AG09319 (cell line): ENCODE measurements around the gene CNTN2.

Experiments
- DNase-seq: peaks from one replicate; pipeline ENCODE4 v3.0.0-alpha.2; 2010; ENCODE audit warnings: low read depth; ENCODE audit errors: extremely low read depth
- TF ChIP-seq, protein P1 (sequence below): IDR thresholded peaks from 2 replicates; pipeline ENCODE4 v1.5.1; 2011; ENCODE audit warnings: low read depth, mild to moderate bottlenecking, inconsistent platforms, low read length, moderate library complexity

The CNTN2 gene

DNA sequence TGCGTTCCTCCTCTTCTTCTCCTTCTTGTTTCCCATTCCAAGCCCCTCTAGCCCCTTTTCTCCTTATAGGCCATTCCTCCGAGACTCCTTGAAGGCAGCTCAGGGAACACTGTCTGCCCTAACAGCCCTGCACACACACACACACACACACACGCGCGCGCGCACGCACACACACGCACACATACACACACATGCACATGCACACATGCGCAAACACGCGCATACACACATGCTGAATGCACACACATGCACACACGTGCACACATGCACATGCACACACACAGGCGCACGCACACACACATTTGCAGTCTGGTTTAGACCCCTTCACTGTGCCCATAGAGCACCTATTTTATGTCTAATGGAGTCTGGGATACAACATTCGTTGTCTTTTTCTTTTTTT lies 17.8 kb upstream of the CNTN2 start:
- TF ChIP-seq, protein P1, sequence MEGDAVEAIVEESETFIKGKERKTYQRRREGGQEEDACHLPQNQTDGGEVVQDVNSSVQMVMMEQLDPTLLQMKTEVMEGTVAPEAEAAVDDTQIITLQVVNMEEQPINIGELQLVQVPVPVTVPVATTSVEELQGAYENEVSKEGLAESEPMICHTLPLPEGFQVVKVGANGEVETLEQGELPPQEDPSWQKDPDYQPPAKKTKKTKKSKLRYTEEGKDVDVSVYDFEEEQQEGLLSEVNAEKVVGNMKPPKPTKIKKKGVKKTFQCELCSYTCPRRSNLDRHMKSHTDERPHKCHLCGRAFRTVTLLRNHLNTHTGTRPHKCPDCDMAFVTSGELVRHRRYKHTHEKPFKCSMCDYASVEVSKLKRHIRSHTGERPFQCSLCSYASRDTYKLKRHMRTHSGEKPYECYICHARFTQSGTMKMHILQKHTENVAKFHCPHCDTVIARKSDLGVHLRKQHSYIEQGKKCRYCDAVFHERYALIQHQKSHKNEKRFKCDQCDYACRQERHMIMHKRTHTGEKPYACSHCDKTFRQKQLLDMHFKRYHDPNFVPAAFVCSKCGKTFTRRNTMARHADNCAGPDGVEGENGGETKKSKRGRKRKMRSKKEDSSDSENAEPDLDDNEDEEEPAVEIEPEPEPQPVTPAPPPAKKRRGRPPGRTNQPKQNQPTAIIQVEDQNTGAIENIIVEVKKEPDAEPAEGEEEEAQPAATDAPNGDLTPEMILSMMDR: no peak

DNA sequence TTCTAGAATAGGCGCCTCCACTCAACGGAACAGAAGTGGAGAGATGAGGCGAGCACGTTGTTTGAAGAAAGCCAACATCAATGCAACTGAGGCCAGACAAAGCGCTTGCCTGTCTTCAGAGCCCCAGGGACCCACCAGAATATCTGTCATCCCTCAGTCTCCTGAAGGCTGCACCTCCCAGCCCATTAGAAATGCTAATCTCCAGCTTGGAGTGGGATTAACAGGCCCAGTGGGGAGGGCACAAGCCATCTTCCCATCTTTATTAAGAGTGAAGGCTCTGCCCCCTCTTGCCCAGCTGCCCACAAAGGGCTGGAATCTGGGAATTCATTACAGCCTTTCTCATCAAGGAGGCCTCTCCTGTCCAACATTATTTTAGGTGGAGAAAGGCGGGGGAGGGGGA lies 16.8 kb upstream of the CNTN2 start:
- DNase-seq: no peak
- TF ChIP-seq, protein P1: no peak

More for the DNA sequence above, 17.8 kb upstream of the CNTN2 start:
- DNase-seq: no peak

DNA sequence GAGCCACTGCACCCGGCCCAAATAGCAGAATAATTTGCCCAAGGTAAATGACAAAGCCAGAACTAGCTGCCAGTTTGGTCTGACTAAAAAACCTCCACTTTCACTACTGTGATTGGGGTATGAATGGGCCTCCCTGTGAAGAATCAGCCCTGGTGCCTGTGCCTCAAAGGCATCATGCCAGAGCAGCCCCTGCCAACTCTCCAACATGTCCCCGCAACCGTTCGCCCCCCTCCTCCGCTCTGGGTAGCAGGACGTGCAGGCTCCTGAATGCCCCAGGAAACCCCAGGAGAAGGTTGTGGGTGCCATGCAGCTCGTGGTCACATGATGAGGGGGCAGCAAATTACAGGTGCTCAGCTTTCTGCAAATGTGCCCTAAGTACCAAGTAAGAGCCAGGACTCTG lies 14.6 kb upstream of the CNTN2 start:
- TF ChIP-seq, protein P1: no peak
- DNase-seq: no peak

DNA sequence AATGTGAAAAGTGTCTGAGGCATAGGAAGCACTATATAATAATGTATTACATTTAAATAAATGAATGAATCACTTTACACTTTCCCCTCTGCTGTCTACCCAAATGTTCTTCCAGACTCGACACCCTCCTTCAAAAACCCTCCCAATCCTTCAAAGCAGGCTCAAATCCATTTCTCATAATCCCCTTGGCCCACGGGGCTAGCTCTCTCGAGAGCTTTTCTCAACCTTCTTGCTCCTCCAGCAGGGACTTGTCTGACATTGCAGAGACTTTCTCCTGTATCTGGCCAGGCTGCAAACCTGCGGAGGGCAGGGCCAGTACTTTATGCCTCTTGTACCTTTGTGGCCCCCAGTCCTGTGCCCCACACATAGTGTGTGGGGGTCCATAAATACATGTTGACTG lies 14.1 kb upstream of the CNTN2 start:
- TF ChIP-seq, protein P1: no peak
- no peak for DNase-seq

DNA sequence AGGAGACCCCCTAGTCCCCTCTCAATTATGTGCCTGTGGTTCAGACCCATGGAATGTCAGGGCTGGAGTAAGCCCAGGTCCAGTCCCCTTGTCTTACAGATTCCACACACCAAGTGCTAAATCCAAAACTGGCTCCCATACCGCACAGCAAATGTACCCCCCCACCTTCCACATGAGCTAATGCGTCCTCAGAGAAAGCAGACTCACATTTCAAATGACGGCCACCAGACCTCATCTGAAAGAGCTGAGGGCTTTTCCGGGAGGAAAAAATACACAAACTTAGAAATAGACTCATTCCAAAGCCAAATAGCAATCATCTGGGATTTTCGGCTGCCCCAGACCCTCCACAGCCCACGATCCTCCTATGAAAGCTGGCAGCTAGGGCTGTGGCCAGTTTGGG lies 12.8 kb upstream of the CNTN2 start:
- TF ChIP-seq, protein P1: no peak
- DNase-seq: no peak

DNA sequence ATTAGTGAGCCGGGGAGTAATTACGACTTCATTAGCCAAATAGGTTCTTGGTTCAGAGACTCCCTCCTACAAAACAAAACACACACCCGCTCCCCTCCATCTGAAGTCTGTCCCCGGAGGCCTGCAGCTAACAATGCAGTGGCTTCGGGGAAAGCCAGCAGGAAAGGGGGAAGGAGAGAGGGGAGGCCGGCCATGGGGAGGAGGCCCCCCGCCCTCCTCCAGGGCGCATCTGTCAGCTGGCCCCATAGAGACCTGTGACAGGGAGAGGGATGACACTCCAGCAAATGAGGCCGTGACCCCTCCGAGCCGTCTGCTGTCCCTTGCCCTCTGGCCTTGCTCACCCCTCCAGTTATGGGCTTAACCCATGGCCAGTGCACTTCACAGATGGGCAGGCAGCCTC lies 12.1 kb upstream of the CNTN2 start:
- DNase-seq: no peak
- TF ChIP-seq, protein P1: no peak

DNA sequence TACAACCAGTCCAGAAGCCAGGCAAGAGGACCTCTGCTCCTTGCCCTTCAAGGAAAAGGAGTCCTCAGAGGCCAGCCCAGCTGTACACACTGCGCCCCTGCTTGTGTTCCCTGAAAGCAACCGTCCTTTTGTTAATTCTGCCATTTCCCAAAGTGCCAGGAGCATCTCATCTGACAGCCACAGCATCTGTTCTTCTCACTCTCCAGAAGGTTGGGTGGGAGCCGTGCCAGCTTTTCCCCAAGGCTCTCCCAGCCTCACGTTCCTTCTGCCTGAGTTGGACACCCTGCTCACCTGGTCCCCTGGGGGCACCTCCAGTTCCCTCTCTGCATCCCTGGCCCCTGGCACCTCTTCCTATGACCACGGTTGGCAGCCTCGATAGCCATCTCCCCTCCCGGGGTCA lies 10.5 kb upstream of the CNTN2 start:
- no peak for DNase-seq
- TF ChIP-seq, protein P1: no peak

DNA sequence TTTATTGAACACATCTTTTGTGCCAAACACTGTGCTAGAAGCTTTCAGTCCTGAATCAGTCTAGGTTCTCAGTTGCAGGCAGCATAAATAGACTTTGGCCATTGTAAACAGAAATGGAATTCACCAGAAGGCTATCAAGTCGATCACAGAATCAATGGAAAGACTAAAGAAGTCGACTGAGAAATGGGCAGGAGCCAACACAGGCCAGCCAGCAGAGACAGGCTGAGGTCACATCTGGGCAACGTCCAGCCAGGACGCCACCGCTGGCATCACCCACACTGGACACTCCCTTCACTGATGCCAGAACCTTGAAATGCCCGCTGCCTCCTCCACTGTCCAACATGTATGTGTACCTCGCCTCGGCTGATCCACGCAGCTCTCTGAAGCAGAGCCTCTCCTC lies 5.5 kb upstream of the CNTN2 start:
- no peak for DNase-seq
- TF ChIP-seq, protein P1: no peak
